Fibroblast of pulmonary artery (primary cell): ENCODE data around the gene ZNF35.

Experiments used
- DNase-seq: peaks from one replicate; pipeline ENCODE4 v3.0.0-alpha.2; 2010; ENCODE audit warnings: low read depth
- H3K4me3 ChIP-seq: replicated peaks from 2 replicates; pipeline ENCODE4 v1.5.1; 2011; ENCODE audit warnings: low read depth, mild to moderate bottlenecking, control low read depth, low read length, moderate library complexity
- TF ChIP-seq, protein P1 (sequence below): IDR thresholded peaks from 2 replicates; pipeline ENCODE4 v1.5.1; 2011; ENCODE audit warnings: mild to moderate bottlenecking, control low read depth, low read length, inconsistent platforms; ENCODE audit errors: missing control alignments

The ZNF35 gene

DNA sequence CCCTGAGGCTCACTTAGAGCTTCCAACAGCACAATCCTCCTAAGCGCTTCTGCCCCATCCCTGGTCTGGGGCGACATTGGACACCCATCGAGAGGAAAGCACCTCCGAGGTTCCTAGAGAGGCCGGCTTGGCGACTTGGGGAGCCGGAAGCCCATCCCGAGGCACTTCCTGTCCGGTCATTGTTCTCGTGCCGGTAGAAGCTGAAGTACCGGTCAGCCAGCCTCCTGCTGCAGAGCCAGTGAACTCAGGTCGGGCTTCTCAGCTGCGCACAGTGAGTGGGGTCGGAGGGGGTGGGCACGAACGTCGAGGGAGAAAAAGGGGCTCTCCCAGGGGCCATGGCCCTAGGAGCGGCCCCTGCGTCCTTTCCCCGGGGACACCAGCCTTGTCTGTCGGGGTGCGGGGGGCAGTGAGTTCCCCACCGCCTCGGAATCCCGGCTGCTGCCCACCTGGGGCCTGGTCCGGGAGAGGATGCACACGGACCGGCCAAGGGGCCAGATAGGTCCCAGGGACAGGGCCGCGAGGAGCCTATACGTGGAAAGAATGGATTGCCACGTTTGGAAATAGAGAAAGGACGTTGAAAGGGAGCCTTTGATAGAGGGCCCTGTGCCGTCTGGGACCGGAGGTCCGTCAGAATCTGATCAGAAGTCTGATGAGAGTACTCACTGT is at the start of gene ZNF35:
Gene ZNF35, plus strand, starts transcription at position 169 of the 666 bp plus-strand sequence. CDS start 2,336 bp downstream, outside the sequence.
- peak; percentile 92 for DNase-seq
- TF ChIP-seq, protein P1, sequence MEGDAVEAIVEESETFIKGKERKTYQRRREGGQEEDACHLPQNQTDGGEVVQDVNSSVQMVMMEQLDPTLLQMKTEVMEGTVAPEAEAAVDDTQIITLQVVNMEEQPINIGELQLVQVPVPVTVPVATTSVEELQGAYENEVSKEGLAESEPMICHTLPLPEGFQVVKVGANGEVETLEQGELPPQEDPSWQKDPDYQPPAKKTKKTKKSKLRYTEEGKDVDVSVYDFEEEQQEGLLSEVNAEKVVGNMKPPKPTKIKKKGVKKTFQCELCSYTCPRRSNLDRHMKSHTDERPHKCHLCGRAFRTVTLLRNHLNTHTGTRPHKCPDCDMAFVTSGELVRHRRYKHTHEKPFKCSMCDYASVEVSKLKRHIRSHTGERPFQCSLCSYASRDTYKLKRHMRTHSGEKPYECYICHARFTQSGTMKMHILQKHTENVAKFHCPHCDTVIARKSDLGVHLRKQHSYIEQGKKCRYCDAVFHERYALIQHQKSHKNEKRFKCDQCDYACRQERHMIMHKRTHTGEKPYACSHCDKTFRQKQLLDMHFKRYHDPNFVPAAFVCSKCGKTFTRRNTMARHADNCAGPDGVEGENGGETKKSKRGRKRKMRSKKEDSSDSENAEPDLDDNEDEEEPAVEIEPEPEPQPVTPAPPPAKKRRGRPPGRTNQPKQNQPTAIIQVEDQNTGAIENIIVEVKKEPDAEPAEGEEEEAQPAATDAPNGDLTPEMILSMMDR: no peak
- peak within 1 kb of the TSS; percentile 84 for H3K4me3 ChIP-seq

DNA sequence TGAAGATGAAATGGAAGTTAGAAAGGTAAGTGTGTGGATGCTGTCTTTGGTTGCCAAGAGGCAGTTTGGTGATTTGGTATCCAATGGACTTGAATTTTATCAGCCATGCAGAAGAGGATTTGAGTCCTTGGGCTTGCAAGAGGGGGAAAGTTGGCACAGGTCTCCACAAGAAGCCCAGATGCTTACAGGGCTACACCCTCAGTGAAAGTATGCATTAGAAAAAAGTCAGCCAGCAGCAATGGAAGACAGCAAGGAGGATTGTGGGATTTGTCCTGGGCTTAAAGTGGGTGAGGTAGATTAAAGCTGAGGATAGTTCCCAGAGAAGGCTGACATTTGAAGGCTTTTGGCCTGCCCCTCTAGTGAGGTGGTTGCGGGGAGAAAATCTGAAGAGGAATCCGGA is 46.8 kb upstream of the ZNF35 start:
- DNase-seq: no peak
- TF ChIP-seq, protein P1: no peak

DNA sequence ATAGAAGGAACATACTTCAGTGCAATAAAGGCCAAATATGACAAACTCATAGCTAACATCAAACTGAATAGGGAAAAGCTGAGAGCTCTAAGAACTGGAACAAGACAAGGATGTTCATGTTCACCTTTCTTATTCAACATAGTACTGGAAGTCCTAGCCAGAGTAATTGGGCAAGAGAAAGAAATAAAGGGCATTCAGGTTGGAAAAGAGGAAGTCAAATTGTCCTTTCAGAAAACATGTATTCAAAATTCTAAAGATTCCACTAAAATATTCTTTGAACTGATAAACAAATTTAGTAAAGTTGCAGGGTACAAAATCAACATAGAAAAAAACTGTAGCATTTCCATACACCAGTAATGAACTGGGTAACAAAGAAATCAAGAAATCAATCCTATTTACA is 35.9 kb upstream of the ZNF35 start:
- TF ChIP-seq, protein P1: no peak
- no peak overlapping the region for H3K4me3 ChIP-seq
- DNase-seq: no peak

More for the DNA sequence above, 46.8 kb upstream of the ZNF35 start:
- no peak overlapping the region for H3K4me3 ChIP-seq

DNA sequence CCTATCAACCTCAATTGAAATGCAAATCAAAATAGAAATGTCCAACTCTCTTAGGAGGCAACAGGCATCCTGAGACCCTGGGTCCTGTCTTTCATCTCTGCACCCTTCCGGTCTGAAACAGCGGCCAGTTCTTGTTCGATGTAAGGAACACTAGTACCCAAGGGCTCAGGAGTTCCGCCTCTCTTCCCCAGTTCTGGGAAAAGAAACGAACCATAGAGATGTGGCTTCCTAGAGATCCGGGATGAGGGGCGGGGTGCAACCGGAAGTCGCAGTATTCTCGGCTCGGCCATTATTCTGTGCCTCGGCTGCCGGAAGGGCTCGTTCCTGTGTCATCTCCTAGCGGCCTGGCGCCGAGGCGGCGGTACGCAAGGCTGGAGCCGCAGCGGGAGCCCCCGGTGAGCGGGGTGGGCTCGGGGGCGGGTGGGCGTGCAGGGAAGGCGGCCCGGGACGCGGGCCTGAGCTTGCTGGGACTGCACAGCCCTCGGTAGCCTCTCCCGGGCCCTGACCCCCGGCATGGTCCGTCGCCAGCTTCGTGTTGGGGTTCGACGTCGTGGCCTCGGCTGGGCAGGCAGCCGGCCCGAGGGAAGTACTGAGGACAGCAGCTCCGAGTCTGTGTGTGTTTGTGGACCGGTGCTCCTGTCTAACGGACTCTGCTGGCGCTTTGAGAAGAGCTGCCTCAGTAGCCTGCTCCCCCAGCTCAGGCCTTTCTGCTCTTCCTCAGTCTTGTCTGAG is 23.6 kb upstream of the ZNF35 start, which contains the start of gene ZNF197:
Gene ZNF197, plus strand, starts transcription at position 288 of the 732 bp plus-strand sequence. CDS start 4,119 bp downstream, outside the sequence.
- H3K4me3 ChIP-seq: peak within 1 kb of the TSS; percentile 83
- TF ChIP-seq, protein P1: no peak
- peak; percentile 92 for DNase-seq

DNA sequence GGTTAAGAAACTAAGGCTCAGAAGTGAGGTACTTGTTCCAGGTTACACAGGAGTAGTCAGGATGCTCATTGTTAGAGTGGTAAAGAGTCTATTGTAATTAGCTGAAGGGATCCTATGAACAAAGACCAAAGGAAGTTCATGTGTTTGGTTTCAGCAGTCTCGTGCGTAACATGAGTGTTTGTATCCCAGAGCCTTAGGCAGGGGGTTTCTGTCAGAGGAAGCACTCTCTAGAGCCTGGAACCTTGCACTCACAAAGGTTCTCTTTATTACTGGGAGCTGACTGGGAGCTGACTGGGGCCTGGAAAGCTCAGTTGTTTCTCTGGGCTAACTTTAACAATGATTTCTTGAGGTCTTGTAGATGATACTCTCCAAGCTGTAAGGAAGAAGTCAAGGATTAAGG is 19.8 kb upstream of the ZNF35 start:
- TF ChIP-seq, protein P1: no peak
- no peak overlapping the region for H3K4me3 ChIP-seq
- DNase-seq: no peak

DNA sequence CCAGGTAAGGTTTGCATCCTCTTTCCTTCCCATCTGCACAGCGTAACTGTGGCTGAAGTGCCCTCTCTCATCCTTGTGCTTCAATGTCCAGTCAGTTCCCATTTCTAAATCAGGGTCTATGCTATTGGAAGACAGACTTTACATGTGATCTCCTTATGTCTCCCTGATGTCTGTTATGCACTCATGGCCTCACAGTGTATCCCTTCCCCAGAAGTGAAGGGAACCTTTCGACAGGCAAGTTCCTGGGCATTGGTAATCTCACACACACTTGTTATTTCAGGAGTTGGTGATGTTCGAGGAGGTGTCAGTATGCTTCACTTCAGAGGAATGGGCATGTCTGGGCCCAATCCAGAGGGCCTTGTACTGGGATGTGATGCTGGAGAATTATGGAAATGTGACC is 16.3 kb upstream of the ZNF35 start:
- TF ChIP-seq, protein P1: no peak
- DNase-seq: no peak
- H3K4me3 ChIP-seq: no peak overlapping the region
